Measurements from ENCODE around the gene AGPAT4.
A peak's percentile ranks its signal among the peaks of the same experiment; 100 is the strongest.

Gene AGPAT4

DNA sequence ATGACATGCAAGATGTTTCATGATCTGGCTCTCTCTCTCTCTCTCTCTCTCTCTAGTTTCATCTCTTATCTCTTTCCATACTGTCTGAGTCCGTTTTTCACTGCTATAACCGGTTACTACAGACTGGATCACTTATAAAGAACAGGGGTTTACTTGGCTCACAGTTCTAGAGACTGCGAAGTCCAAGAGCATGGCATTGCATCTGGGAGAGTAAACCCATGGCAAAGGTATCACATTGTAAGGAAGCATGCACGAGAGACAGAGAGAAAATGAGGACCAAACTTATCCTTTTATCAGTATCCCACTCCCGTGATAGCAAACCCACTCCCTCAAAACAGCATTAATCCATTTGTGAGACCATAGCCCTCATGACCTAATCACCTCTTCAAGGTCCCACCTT is 7.2 kb upstream of the AGPAT4 start:
- no peak for DNase-seq

DNA sequence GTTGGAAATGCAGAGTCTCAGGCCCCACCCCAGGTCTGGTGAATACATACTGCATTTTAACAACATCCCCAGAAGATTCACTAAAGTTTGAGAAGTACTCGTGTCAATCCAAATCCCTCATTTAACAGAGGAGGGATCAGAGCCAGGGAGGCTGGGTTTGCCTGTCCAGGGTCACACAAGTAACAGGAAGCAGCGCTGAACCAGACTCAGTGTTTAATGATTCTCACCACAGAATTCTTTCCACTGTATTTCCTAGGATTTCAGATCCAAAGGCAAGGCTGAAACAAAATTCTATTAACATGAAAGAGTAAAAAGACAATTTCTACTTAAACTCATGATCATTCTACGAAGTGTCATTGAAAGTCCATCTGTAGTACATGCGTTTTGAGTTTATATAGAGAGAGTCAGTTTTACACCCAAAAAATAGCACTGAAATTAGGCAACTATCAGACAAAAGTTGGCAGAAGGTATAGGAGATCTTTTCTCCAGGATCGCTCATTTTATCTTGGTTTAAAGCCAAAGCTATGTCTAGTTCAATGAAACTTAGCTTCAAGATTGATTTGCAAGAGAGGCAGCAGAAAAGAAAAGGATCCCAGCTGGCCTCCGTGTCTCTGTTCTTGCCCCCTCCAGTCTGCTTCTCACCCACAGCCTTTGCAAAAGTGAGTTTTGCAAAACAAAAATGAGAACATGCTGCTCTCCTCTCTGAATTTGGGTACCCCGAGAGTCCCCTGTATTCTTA is 6.0 kb upstream of the AGPAT4 start:
- DNase-seq: no peak

DNA sequence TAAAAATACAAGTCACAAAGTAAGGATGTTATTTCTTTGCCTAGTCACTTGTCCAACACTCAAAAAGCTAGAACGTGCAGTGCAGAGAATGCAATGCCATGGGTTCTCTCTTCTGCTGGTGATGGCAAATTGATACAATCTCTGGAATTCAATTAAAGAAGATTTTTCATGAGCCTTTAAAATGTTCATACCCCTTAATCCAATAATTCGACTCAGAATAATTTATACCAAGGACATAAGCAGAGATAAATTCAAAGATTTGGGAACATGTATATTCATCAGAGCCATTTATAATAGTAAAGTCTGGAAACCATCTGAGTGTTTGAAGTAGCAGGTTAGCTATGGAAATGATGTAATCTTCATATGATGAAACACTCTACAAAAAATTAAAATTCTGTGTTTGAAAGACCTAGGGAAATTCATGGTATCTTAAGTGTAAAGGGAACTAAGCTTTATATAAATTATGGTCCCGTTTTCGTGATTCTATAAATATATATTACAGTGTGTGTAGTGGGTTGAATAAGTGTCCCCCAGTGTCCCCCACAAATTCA is 2.8 kb upstream of the AGPAT4 start:
- DNase-seq: no peak

DNA sequence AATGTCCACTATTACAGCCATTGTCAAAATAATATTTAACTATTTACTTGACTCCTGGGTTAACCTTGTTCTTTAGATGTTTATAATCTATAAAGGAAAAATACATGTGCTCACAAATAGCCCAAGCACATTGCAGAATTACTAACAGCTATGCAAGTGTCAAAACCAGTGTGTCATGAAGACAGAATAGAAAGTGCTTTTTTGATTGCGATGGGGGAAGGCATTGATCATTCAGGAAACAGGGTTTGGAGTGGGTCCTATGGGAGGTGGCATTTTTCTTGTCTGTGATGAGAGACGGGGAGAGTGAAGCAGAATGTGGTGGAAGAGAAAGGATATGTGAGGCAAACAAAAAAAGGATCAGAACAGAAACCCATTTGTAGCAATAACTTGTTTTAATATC is 1.0 kb upstream of the AGPAT4 start:
- DNase-seq: no peak

DNA sequence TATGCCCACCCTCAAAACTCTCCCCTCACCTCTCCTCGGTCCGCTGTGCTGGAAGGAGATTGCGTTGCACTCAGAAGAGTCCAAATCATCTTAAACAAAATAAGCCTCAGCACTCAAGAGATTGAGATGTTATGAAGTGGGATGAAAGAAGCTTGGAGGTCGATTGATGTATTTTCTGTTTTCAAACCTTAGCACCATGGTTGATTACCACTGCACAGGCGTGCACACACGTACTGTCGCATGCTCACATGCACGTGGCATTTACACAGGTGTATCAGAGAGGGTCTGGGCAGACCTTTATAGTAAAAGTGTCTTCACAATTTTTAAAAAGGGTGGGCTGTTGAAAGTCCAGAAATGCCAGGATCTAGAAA is 612 bp upstream of the AGPAT4 start:
- DNase-seq: no peak

DNA sequence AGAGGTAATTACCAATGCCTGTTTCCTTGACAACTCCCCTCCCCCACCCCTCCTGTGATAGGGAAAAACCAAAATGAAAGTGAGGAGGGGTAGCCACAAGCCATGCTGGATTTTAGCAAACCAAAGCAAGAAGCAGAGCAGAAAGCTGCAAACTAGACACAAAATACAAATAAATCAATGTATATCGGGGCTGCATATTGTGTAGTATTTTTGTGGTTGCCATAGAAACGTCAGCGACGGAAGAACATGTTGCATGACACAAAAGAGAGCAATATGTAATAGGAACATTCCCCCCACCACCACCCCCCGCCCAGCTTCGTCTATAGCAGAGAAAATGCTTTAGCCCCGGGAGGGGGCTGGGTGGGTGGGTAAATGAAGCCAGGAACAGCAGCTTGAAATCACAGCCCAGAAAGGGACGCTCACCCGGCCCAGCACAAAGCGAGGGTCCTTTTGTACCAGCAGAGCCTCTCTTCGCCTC is 548 bp downstream of the AGPAT4 start:
- DNase-seq: peak; percentile 73

DNA sequence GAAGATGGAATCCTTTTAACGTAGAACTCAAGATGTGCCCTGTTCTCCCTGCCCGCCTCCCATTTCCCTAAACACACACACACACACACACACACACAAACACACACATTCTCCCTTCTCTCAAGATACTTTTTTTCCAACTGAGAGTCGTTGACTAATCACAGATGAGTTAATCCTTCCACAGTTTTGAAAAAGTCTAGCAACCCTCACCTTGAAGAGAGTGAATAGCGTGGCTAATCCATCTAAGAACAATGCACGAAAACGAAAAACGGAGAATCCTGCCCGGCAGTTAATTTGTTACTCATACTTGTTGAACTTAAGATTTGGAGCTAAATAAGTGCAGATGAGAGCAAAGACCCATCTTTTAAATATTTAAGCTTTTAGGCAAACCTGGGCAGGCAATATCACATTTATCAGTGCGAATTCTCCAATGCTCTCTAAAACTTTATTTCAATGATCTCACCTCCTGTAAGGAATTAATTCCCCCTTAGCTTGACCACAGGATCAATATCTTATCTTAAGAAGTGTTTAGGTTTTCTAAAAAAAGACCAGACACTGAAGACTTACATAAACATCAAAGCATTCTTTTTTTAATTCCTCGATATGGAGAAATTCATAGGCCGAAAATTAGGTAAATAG is 1.1 kb downstream of the AGPAT4 start:
- no peak for DNase-seq

DNA sequence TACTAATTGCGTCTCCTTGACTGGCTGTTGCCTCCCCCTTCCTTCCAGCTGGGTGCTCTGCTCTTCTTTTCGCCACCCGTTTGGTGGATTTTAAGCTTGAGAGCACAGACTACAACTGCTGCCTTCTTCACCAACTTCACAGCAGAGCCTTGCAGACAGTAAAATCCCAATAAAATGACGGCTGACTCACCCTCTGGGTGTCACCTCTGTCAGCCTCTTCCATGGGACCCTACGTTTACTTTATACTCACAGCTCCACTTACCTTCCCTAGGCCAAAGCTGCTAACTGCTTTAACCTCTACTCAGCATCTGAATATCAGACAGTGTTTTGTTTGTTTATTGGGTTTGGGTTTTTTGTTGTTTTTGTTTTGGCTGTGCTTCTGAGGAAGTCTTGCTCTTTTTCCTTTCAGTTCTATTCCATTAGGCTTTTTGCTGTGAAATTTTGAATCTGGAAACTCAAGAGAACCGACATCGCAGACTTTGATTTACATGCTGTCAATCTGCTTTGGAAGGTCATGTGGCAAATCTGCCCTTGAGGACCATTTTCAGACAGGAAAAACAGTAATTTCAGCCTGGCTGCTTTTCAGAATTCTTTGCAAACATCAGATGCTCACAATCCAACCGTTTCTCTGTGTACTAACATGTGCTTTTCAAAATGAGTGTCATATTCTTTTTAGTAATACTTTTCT is 2.4 kb downstream of the AGPAT4 start:
- no peak for DNase-seq

DNA sequence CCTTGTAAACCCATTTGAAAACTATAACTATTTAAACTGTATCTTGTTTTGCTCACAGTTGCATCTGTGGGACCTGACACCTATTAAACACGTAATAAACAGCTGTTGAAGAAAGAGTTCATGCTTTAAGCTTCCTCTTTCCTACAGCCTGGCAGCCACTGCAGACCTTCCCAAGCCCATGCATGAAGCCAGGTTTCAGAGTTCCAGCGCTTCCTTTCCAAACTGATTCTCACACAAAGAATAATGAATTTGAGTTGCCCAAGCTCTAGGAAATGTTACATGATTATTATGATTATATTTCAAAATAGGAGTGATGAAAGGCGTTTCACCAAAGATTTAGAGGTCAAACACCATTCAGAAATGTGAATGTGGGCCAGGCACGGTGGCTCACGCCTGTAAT is 3.7 kb downstream of the AGPAT4 start:
- DNase-seq: no peak

DNA sequence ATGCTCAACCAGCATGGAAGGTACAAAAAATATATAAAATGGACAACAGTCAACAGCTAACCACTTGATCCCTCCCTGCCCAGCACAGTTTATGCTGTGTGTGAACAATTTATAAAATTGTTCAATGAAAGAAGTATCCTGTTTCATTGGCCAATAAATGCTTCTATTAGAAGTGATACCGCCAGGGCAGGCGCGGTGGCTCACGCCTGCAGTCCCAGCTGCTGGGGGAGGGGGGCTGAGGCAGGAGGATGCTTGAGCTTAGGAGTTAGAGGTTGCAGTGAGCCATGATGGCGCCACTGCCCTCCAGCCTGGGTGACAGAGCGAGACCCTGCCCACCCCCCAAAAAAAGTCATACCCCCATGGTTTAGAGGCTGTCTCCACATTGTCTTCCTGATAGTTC is 4.6 kb downstream of the AGPAT4 start:
- DNase-seq: no peak

DNA sequence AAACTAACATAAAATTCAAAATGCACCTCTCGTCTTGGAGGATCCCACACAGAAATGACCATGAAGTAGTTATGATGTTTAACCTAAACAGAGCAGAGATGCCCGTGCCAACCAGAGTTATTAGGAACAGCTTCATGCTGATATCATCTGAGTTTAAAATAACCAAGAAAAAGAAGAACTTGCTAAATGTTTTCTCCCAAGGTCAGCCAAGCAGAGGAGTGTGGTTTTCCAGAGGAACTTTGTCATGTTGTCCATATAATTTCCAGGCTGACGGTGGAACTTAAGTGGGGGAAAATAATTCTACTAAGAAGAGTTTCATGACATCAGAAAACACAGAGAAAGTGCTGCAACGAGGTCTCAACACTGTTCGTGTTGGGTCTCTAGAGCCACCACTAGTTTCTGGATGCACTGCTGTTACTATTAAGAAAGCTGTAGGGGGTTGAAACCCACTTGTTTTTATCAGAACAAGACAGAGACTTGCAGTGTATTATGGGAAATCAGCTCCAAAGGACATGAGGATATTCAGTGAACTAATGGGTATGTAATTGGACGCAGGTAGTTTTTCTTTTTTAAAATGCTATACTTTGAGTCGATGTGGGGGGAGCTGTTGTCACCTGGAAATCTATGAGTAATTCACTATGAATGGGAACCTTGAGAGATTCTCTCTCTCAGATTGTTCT is 5.2 kb downstream of the AGPAT4 start:
- DNase-seq: no peak

DNA sequence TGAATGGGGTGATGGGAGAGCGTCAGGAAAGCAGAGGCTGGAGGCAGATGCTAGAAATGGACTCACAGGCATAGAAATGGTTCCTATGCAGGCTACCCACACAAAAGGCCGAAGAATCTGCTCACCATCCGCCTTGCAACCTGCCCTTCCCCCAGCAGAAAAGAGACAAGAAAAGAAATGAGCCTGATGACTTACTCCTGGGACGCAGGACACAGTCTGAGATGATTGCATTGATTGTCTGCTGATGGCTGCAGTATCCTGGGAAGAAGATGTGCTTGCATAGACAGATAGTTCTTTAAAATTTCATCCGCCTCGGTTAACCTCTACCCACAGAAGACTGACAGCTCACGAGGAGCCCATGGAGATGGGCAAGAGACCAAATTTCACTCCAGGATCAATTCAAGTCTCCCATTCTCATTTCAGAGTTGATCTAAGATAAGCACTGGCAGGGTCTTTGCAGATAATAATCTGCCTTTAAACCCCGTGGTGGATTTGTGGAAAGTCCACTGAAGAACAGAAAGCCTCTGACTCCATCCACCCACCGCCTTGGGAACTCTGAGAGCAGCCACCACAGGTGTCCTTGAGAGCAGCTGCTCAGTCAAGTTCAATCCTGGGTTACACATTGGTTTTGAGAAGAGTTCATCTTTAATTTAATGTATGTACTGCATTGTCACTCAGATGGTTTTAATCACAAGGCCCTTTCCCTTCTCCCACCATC is 7.2 kb downstream of the AGPAT4 start:
- DNase-seq: no peak

DNA sequence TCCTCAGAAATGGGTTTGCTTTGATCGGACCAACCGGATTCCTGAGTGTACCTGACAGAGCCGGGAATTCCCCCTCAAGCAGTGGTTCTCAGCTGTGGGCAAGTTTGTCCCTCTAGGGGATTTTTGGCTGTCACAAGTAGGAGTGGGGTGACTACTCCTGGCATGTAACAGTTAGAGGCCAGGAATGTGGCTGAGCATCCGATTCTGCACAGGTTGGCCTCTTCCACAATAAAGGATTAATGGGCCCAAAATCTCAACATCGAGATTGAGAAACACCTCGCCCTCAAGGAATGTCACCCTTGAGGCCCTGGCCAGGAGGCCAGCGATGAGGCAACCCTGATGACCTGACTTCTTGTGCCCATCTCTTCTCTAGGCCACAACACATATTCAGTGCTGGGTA is 7.9 kb downstream of the AGPAT4 start:
- no peak for DNase-seq

DNA sequence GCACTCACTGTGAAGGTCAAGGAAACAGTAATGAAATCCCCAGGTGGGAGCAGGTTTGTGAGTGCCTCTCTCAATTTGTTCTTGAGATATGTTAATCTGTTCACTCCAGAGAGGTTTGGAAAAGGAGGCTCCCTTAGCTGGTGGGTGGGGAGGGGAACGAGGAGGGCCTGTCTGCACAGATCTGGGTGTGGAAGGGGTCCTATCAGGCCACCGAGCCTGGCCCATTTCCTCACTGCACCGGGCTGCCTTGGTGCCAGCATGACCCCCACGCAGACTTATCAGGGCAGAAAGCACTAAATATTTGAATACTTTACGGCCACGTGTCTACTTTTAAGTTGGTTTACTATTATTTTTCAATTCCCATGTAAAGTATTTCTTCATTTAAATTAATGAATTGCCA is 8.3 kb downstream of the AGPAT4 start:
- no peak for DNase-seq

DNA sequence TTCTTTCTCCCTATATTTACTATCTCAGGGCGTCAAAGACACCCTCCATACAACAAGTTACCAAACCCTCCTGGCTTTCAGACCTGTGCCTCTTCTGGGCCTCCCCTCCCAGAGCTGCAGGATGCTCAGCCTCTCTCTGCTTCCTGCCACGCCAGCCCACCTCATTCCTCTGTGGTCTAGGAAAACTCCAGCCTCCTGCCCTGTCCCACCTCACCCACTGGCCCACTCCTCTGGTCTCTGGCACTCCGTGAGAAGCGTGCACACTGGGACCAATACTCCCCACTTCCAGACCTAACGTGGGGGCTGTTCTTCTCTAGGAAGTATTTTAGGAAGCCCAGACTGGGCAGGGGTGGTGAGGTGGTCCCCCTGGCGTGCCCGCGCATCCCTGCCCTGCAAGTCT is 9.7 kb downstream of the AGPAT4 start:
- DNase-seq: no peak

DNA sequence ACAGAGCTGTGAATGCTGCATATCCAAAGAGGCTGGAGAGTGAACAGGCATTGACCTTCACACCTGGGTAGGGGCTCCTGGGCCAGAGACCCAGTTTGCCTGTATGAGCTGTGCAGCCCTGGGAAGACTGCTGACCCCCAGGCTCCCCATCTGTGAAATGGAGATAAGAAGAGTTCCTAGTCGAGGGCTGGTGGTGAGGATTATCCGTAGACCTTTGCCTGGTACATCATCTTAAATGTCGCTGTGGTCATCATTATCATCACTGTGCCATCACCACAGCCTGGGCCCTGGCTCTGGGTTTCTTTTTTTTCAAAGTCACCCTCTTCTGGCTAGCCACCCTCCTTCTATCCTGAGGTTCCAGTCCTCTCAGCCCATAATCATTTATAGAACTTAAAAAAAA is 12.0 kb downstream of the AGPAT4 start:
- no peak for DNase-seq

DNA sequence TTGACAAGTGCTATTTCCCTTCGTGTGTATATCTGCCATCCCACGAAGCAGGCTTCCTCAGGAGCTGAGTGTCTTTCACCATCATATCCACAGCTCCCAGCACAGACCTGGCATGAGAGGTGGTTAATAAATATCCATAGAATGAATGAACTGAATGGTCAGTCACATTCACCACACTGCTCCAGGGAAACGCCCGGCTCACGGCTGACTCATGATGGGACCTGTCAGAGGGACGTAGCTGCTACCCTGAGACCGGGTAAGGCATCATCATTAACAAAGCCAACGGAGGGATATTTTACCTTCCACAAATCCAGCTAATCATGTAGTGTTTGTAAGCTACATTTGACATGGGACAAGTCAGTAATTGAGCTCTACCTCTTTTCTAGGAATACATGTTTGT is 12.5 kb downstream of the AGPAT4 start:
- DNase-seq: no peak

DNA sequence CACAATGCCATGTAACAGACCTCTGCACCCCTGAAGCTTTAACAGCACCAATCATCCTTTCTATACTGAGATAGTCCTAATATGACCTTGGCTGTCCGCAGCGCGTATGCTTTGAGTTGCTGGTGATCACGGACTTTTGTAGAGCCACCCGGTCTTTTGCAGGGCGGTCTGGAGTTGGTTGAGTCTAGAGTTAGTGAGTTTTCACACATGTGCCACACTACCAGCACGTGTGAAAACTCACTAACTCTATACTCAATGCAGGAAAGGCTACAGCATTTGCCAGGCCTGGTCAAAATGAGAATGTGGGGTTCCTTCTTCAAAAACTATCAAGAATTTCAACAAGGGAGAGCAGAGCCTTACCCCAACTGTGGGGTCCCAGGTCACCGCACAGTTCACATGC is 14.6 kb downstream of the AGPAT4 start:
- DNase-seq: no peak

DNA sequence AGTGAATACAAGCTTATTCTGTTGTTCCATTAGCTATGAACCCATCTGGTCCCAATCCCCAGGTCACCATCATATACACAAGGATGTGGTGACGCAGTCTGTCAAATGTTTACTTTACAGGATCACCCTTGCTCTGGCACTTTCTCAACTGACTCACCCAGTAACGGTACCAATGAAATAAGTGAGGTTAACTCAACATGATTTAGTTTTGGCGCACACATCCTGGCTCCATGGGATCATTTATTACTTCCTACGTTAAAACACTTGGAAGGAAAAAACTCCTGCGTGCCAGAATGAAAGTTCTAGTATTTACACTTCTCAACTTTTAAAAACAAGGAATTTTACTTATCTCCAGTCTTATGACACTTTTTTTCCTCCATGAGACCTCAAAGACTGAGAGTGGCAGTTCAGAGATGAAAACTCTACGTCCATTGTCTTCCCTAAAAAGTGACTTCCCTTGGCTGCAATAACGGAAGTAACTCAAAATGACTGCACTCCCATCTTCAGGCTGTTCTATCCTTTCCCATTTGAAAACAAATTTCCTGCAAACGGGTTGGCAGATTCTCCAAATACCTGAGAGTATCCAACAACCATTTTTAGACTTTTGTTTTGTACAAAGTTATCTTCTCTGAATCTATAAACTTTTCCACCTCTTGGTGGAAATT is 15.9 kb downstream of the AGPAT4 start:
- no peak for DNase-seq

DNA sequence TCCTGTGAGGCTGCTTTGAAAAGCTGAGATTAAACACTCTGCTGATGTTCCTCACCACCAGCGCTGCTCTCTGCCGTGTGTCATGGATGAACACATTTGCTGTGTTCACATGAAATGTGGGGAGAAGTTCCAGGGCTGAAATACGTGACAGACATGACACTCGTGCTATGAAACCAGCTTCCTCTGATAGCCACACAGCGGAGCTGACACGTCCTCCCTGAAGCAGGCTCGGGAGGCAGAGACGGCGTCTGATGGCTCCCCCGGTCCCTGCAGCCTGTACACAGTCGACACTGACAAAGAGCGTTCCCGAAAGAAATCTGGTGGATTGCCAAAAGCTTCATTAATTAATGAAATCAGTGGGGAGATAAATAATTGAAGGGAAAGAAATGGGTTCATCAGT is 17.5 kb downstream of the AGPAT4 start:
- DNase-seq: no peak

DNA sequence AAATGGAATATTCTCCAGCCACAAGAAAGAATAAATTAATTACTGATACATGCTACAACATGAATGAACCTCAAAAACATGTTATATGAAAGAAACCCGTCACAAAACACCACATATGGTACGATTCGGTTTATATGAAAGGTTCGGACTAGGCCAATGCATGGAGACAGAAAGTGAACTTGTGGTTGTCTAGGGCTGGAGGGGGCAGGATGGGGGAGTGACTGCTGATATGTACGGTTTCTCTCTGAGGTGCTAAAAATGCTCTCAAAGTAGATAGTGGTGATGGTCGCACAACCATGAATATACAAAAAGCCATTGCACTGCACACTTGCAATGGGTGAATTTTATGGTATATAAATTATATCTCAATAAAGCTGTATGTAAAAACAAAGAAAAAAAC is 18.3 kb downstream of the AGPAT4 start:
- DNase-seq: no peak

Measured in activated effector memory CD4-positive, alpha-beta T cell treated with anti-CD3 and anti-CD28 coated beads, Interleukin-2, amount 50 U/mL, for 16 hours (primary cell).